ENCODE data around the gene DDIAS. TPM values are rescaled to one million over a fixed set of nuclear protein-coding genes. Genes with fewer than 3 reads are reported as not detected.
"Not testable (repeated sequence)": the region's sequence is repeated elsewhere in the genome, so short reads cannot be mapped to it uniquely, and the experiment has no call there.

DDIAS gene
- total and polyA plus RNA-seq, 2 donors (not counting 3 experiments of a cell fraction or from before 2014, with no cell fraction given), result 4.5 to 9.2 TPM

DNA sequence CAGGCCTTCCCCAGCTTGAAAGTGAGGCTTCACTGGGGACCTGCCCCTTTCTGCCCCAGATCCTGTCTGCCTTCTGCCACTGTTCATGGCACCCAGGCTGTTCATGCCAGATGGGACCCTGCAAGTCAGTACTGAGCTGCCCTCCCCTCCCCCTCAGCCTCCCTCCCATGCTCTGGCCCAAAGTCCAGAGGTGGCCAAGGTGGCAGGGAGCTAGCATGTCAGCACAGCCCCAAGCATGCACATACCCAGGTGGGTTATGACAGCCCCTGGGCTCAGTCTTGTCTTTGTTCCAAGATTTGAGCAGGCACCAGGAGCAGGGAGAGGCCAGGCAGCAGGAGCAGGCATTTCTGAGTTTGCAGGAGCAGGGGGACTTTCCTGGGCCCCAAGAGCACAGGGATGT is 44.1 kb downstream of the DDIAS start:
- CTCF ChIA-PET, result interaction anchor here (0.6 to 1.7 kb wide), 5 partner anchors 10 to 143 kb away, joined by 3 to 7 read pairs (median 3); no protein-coding TSS in a partner anchor
- no peaks in the 10 kb centered on the region for H3K4me1 ChIP-seq (ENCODE audit: control insufficient read depth, extremely low read depth, insufficient read depth, low read length)
- no peaks in the 10 kb centered on the region for H3K9me3 ChIP-seq (replicated peaks; ENCODE audit: control insufficient read depth, insufficient read depth, low read length)
- no peak for TF ChIP-seq GATA2 (IDR thresholded peaks at IDR 0.05; ENCODE audit: insufficient read depth, insufficient read length, low read depth, low read length)
- no peak overlapping the region for H2AFZ ChIP-seq (ENCODE audit: low read depth, low read length)
- H3K9me1 ChIP-seq (replicated peaks; ENCODE audit: control insufficient read depth, extremely low read depth, insufficient read depth, low read length), result no peaks in the 10 kb centered on the region
- H3K4me3 ChIP-seq (replicated peaks in 1 of 3; ENCODE audit: insufficient read depth in 1 of 3, low read depth in 1 of 3, low read length in 3 of 3), result no peak overlapping the region
- POLR2A ChIA-PET, result no interaction called here
- dilution Hi-C loops (cut with MboI; ENCODE audit: extremely low pct_ligation_motif_present, low sequenced_read_pairs), result no loop called here
- no peaks in the 10 kb centered on the region for H4K20me1 ChIP-seq (replicated peaks; ENCODE audit: control insufficient read depth, extremely low read depth, insufficient read depth, low read length)
- H3K79me2 ChIP-seq (ENCODE audit: control insufficient read depth, insufficient read depth, low read length), result no peaks in the 10 kb centered on the region
- H3K36me3 ChIP-seq (ENCODE audit: control insufficient read depth in 2 of 2, extremely low read depth in 1 of 2, insufficient read depth in 2 of 2, low read length in 2 of 2), result no peaks in the 10 kb centered on the region
- FAIRE-seq (no peak), DNase-seq (ENCODE audit: low read depth, low spot score) (no peak)
- no peak overlapping the region for H3K27ac ChIP-seq (ENCODE audit: insufficient read depth, low read depth, low read length)
- BruUV-seq (replicated peaks), result no TSS peak
- no peak overlapping the region for H3K9ac ChIP-seq (replicated peaks; ENCODE audit: extremely low read depth, insufficient read depth, low read length)
- no peaks in the 10 kb centered on the region for H3K27me3 ChIP-seq (ENCODE audit: control insufficient read depth in 2 of 2, insufficient read depth in 2 of 2, low read length in 2 of 2)
- H3K4me2 ChIP-seq (ENCODE audit: insufficient read depth, low read length), result no peak overlapping the region
- intact Hi-C loops (cut with micrococcal nuclease), result no loop called here

DNA sequence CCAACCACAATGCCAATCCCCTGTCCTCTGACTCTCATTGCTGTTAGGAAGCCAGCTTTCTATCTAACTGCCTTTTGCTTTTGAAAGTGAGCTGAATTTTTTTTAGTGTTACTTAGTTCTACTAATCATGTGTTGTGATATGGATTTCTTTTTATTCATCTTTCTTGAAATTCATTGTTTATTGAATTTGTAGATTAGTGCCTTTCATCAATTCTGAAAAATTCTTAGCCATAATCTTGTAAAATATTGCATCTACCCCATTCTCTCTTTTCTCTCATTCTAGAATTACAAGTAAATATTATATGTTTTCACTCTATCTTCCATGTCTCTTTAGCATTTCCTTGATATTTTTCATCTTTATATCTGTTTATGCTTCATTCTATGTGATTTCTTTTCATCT is 47.8 kb downstream of the DDIAS start:
- ChIA-PET CTCF (no interaction called here), POLR2A (no interaction called here)
- H4K20me1 ChIP-seq (replicated peaks; ENCODE audit: control insufficient read depth, extremely low read depth, insufficient read depth, low read length), result no peaks in the 10 kb centered on the region
- no peaks in the 10 kb centered on the region for H3K4me1 ChIP-seq (ENCODE audit: control insufficient read depth, extremely low read depth, insufficient read depth, low read length)
- no peak overlapping the region for H3K27ac ChIP-seq (ENCODE audit: insufficient read depth, low read depth, low read length)
- no peak overlapping the region for H3K4me3 ChIP-seq (replicated peaks in 1 of 3; ENCODE audit: insufficient read depth in 1 of 3, low read depth in 1 of 3, low read length in 3 of 3)
- no TSS peak for BruUV-seq (replicated peaks)
- intact Hi-C loops (cut with micrococcal nuclease) (no loop called here), dilution Hi-C loops (cut with MboI; ENCODE audit: extremely low pct_ligation_motif_present, low sequenced_read_pairs) (no loop called here)
- no peaks in the 10 kb centered on the region for H3K36me3 ChIP-seq (ENCODE audit: control insufficient read depth in 2 of 2, extremely low read depth in 1 of 2, insufficient read depth in 2 of 2, low read length in 2 of 2)
- H2AFZ ChIP-seq (ENCODE audit: low read depth, low read length), result no peak overlapping the region
- H3K9me1 ChIP-seq (replicated peaks; ENCODE audit: control insufficient read depth, extremely low read depth, insufficient read depth, low read length), result no peaks in the 10 kb centered on the region
- no peaks in the 10 kb centered on the region for H3K79me2 ChIP-seq (ENCODE audit: control insufficient read depth, insufficient read depth, low read length)
- no peaks in the 10 kb centered on the region for H3K27me3 ChIP-seq (ENCODE audit: control insufficient read depth in 2 of 2, insufficient read depth in 2 of 2, low read length in 2 of 2)
- TF ChIP-seq, protein P1, sequence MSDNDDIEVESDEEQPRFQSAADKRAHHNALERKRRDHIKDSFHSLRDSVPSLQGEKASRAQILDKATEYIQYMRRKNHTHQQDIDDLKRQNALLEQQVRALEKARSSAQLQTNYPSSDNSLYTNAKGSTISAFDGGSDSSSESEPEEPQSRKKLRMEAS (IDR thresholded peaks at IDR 0.05; ENCODE audit: insufficient read depth, insufficient read length), result no peak
- TF ChIP-seq, protein P2, sequence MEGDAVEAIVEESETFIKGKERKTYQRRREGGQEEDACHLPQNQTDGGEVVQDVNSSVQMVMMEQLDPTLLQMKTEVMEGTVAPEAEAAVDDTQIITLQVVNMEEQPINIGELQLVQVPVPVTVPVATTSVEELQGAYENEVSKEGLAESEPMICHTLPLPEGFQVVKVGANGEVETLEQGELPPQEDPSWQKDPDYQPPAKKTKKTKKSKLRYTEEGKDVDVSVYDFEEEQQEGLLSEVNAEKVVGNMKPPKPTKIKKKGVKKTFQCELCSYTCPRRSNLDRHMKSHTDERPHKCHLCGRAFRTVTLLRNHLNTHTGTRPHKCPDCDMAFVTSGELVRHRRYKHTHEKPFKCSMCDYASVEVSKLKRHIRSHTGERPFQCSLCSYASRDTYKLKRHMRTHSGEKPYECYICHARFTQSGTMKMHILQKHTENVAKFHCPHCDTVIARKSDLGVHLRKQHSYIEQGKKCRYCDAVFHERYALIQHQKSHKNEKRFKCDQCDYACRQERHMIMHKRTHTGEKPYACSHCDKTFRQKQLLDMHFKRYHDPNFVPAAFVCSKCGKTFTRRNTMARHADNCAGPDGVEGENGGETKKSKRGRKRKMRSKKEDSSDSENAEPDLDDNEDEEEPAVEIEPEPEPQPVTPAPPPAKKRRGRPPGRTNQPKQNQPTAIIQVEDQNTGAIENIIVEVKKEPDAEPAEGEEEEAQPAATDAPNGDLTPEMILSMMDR (IDR thresholded peaks at IDR 0.05; ENCODE audit: extremely low read depth in 1 of 2, insufficient read depth in 1 of 2, low read depth in 1 of 2, low read length in 2 of 2), result no peak
- TF ChIP-seq GATA2 (IDR thresholded peaks at IDR 0.05; ENCODE audit: insufficient read depth, insufficient read length, low read depth, low read length) (no peak), POLR2AphosphoS5 (IDR thresholded peaks at IDR 0.05; ENCODE audit: insufficient read depth, low read depth, low read length) (no peak), POLR2A (IDR thresholded peaks at IDR 0.05; ENCODE audit: low read depth, low read length) (no peak), JUN (IDR thresholded peaks at IDR 0.05; ENCODE audit: borderline replicate concordance, insufficient read depth, insufficient read length, low read depth) (no peak), FOS (IDR thresholded peaks at IDR 0.05; ENCODE audit: borderline replicate concordance, insufficient read depth, low read length) (no peak), MYC (IDR thresholded peaks at IDR 0.05; ENCODE audit: low read depth, low read length) (no peak)
- H3K9me3 ChIP-seq (replicated peaks; ENCODE audit: control insufficient read depth, insufficient read depth, low read length), result no peaks in the 10 kb centered on the region
- H3K9ac ChIP-seq (replicated peaks; ENCODE audit: extremely low read depth, insufficient read depth, low read length), result no peak overlapping the region
- no peak for DNase-seq (ENCODE audit: low read depth, low spot score)
- H3K4me2 ChIP-seq (ENCODE audit: insufficient read depth, low read length), result no peak overlapping the region
- no peak for FAIRE-seq

DNA sequence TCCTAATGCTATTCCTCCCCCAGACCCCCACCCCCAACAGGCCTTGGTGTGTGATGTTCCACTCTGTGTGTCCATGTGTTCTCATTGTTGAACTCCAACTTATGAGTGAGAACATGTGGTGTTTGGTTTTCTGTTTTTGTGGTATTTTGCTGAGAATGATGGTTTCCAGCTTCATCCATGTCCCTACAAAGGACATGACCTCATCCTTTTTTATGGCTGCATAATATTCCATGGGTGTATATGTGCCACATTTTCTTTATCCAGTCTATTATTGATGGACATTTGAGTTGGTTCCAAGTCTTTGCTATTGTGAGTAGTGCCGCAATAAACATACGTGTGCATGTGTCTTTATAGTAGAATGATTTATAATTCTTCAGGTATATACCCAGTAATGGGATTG is 49.0 kb downstream of the DDIAS start:
- POLR2A ChIA-PET; H3K9me3 ChIP-seq (replicated peaks; ENCODE audit: control insufficient read depth, insufficient read depth, low read length); H3K9me1 ChIP-seq (replicated peaks; ENCODE audit: control insufficient read depth, extremely low read depth, insufficient read depth, low read length); H3K27ac ChIP-seq (ENCODE audit: insufficient read depth, low read depth, low read length); dilution Hi-C loops (cut with MboI; ENCODE audit: extremely low pct_ligation_motif_present, low sequenced_read_pairs); H3K36me3 ChIP-seq (ENCODE audit: control insufficient read depth in 2 of 2, extremely low read depth in 1 of 2, insufficient read depth in 2 of 2, low read length in 2 of 2); H3K79me2 ChIP-seq (ENCODE audit: control insufficient read depth, insufficient read depth, low read length); H3K4me3 ChIP-seq (replicated peaks in 1 of 3; ENCODE audit: insufficient read depth in 1 of 3, low read depth in 1 of 3, low read length in 3 of 3); H3K27me3 ChIP-seq (ENCODE audit: control insufficient read depth in 2 of 2, insufficient read depth in 2 of 2, low read length in 2 of 2); H4K20me1 ChIP-seq (replicated peaks; ENCODE audit: control insufficient read depth, extremely low read depth, insufficient read depth, low read length); FAIRE-seq; intact Hi-C loops (cut with micrococcal nuclease); CTCF ChIA-PET; DNase-seq (ENCODE audit: low read depth, low spot score); H3K9ac ChIP-seq (replicated peaks; ENCODE audit: extremely low read depth, insufficient read depth, low read length); H3K4me1 ChIP-seq (ENCODE audit: control insufficient read depth, extremely low read depth, insufficient read depth, low read length); BruUV-seq (replicated peaks); H3K4me2 ChIP-seq (ENCODE audit: insufficient read depth, low read length); H2AFZ ChIP-seq (ENCODE audit: low read depth, low read length): not testable (repeated sequence)
